ENCODE data around the gene SPATA22.
"Not testable (repeated sequence)": the region's sequence is repeated elsewhere in the genome, so short reads cannot be mapped to it uniquely, and the experiment has no call there.

The SPATA22 gene

DNA sequence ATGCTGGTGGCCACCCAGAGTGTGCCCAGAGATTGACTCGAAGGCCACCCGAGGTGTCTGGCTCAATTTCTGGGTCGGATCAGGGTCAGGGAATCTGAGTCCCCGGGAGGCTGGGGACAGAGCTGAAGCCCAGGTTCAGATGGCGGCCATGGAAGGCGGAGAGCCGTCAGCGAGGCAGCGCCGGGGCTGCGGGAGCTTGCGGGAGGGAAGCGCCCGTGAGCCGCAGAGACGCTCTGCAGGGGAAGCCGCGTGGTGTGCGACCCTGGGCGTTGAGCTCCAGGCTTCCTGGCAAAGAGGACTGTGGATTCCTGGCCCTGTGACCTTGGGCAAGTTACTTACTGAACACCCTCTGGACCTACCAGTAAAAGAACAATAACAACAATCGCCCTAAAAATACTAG lies 518 bp upstream of the SPATA22 start:
- DNase-seq = no peak

DNA sequence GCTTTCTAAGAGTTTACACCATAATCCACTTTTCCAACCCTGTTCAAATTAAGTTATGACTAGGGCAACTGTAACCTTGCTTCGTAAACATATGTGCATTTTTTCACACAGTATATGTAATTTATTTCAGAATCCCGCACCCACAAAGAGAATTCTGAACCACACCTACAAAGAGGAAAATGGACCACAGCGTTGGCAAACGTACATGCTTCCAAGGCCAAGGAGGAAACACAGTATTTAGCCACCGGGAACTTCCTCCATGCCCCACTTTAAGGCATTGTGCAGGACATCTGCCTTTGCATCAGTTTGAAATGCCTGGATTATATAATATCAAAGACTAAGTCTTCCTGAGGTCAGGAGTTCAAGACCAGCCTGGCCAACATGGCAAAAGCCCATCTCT lies 2.1 kb downstream of the SPATA22 start:
- no peak for DNase-seq

DNA sequence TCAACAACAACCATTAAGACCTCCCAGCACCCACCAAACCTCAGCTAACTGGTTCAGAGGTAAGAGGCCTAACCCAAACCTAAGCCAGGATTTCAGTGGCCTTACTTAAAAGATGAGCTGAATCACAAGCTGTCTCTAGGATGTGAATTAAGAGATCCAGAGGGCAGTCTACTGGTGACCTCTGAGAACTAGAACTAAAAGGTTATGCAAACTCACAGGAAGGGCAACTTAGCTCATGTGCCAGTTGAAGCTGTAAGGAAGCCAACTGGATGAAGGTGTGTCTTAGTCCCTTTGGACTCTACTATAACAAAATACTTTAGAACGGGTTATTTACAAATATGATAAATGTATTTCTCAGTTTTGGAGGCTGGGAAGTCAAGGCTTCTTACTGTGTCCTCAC lies 5.3 kb downstream of the SPATA22 start:
- DNase-seq = not testable (repeated sequence)

DNA sequence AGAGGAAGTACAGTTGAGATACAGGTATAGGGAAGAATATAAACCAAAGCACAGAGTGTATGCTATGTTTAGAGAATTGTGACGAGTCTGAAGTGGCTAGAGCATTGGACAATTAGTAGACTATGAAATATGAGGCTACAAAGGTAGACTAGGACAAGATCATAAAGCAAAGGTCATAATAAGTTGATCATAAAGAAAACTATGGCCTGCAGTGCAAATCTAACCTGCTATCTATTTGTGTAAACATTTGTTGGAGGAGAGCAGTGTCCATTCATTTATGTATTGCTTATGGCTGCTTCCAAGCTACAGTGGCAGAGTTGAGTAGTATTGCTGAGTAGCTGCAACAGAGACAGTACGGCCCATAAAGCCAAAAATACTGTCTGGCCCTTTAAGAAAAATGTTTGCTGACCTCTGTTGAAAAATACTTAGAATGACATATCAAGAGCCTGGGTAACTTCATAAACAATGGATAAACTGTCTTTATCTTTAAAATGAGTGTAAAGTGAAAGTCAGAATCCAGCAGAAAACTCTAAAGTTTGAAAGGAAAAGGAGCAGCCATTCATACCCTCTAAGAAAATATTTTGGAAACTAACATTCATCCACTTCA lies 23.5 kb downstream of the SPATA22 start:
- no peak for DNase-seq

DNA sequence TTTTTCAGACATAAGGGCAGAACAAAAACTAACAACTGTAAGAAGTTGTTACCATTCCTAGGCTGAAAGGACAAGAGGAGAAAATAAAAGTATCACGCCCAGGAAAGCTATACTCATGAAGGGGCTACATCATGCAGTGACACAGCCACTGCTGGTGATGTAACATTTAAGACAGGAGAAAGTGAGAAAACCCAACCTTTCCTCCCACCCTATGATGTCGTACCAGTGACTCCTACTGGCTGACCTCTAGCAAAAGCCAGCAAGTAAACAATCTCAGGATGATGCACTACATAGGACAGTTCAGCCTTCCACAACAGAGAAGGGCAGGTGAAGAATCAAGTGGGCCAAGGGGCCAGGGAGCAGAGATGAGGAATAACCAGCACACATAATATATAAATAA lies 24.0 kb downstream of the SPATA22 start:
- DNase-seq = no peak

DNA sequence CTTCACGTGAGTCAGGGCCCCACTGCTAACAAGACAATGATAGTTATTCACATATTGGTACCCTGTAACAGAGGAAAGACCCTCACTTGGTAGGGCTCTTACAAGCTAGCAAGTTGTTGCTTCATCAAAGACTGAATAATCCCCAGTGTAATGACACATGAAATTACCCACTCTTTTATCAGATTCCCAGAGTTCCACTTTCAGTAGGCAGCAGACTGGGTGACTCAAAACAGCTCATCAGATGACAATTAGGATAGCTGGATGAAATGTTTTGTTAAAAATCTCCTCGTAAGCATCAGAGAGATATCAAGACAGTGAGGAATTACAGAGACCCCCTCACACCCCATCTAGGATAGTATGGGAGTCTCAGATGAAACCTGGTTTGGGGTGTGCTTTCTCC lies 31.2 kb downstream of the SPATA22 start:
- no peak for DNase-seq

DNA sequence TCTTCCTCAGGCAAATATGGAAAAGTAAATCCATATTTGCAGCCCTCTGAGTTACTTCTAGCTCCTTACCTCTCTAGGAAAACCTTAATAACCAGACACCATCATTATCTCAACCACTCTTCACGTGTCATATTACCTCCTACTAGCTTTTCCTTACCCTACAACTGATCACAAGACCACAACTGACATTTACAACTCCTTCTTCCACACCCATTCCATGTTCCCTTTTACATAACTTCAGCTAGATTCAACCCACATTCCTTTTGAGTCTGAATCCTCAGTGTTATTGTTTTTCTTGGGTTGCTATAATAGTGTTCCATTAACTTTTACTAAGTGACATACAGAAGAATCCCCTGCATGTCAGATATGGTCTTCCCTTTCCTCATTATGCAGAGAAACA lies 33.3 kb downstream of the SPATA22 start:
- DNase-seq = no peak

DNA sequence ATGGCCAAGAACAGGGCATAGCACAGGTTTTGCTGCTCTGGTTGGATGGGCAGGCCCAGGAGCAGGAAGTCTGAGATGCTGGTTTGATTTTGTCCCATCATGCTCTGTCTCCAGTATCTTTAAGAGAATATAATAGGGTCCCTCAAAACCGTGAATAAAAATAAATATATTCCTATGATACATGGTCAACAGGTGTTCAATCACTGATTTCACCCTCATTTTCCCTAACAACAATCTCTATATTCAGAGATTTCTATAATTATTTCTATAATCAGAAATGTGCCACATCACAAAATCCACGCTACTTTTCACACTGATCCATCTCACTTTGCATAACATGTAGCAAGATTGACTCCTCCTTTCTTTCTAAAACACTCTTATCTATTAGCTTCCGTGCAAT lies 37.9 kb downstream of the SPATA22 start, which contains the start of gene OR1E2:
OR1E2 (minus strand) TSS at position 101 of the 400 bp plus-strand sequence; CDS start at position 101, 0 bp downstream.
- no peak for DNase-seq

DNA sequence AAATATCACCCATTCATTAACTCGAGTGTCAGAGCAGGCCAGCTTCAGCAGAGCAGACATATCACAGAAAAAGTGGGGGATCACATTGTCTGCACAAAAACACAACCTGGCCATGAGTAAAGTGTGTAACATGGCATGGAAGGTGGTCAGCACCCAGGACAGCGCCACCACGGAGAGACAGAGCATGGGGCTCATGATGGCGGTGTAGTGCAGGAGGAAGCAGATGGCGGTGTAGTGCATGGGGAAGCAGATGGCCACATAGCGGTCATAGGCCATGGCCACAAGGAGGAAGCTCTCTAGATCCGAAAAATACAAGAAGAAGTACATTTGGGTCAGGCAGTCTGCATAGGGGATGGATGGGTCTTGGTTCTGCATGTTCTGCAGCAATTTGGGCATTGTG lies 38.4 kb downstream of the SPATA22 start:
- not testable (repeated sequence) for DNase-seq

DNA sequence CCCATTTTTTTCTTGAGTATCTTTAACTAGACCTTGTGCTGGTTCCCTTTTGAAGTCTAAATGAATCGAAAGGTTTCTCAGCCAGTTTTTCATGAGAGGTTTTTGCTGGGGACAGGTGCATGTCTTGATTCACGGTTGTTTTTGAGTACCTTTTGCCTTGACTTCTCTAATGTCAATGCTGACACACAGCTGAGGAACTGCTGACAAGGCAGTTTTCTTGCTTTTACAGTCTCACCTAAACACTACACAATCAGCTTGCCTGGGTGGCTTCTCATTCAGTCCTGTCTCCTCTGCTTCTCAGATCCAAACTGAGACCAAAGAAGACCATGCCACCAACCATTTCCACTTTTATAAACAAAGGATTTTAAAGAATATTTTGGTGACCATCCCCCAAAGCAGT lies 53.4 kb downstream of the SPATA22 start:
- DNase-seq = no peak

DNA sequence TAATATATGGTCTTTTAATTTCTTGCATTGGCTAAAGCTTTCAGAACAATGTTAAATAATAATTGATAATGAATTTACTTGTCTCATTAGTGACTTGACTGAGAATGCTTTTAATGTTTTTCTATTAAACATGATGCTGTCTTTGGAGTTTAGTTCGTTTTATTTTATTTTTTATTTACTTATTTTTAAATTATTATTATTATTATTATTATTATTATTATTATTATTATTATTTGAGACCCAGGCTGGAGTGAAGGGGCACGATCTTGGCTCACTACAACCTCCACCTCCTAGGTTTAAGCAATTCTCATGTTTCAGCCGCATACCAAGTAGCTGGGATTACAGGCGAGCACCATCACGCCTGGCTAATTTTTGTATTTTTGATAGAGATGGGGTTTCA lies 56.0 kb downstream of the SPATA22 start:
- no peak for DNase-seq

DNA sequence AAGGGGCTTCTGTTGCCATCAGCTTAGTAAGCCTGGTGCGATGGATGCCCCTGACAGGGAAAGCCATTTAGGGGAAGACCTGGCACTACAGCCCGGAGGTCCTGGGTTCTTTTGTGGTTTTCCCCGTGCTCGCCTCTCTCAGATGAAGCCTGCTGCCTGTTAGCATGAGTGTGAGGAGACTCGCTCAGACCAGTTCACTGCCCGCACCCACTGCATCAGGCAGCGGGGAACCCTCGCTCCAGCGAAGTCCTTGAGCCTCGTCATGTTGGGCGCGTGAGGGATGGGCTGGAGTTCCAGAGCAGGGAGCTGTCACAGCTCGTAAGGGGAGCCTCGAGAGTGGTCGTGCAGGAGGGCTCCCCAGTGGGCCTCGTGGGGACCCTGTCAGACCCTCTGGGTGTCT lies 59.4 kb downstream of the SPATA22 start:
- DNase-seq = not testable (repeated sequence)

DNA sequence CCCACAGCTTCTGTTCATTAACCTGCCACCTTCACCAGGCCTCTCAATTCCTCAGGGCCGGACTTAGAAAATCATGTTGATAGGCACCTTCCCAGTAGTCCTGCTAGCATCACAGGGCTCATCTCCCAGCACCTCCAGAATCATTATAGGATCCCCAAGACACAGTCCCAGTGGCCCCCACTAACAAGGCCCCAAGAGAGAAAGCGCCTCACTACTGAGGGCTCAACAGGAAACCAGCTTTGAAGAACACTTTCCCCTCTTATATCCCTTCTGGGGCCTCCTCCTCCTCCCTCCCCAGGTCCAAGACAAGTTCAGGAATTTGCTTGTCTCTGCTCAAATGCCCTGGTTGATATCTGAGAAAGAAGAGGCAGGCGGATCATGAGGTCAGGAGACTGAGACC lies 60.5 kb downstream of the SPATA22 start, which contains the start of gene OR3A3:
OR3A3 (plus strand) TSS at position 301 of the 400 bp plus-strand sequence.
- DNase-seq = no peak

DNA sequence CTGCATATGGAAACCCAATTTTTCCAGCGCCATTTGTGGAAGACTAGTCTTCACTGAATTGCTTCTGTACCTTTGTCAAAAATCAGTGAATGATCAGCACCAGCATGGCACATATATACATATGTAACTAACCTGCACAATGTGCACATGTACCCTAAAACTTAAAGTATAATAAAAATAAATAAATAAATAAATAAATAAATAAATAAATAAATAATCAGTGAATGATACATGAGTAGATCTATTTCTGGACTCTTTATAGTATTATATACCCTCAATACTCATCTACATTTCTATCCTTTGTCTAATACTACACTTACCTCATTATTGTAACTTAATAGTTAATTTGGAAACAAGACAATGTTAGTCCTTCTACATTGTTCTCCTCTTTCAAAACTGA lies 67.8 kb downstream of the SPATA22 start:
- DNase-seq = not testable (repeated sequence)

DNA sequence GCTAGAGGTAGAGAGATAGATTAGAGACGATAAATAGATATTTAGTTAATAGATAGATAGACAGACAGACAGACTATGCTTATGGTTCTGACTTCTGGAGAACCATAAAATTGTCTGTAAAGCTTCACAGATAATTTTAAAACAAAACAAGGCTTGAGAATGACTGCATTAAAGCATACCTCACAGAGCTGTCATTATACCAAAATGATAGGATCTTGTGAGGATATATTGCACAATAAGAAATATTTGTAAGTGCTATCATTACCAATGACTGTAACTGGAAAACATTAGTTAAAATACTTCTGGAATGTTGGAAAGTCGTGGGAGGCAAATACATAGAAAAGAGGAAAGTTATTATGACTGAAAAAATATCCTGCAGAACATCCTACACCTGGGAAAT lies 69.8 kb downstream of the SPATA22 start:
- no peak for DNase-seq

DNA sequence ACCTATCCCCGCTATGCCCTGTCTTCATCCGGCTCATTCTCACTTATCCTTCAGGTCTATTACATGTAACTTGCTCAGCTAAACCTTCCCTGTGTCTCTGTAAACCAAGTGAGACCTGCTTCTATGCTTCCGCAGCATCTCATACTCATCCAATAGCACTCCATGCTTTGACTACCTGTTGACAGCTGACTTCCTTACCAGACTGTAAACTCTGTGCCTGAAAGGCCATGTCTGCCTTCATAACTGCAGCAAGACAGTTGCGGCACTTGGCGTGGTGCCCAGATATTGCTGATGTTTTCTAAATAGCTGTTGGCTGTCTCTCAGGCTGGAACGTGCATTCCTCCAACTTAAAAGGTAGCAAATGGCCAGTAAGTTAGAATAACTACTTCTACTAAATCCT lies 71.6 kb downstream of the SPATA22 start:
- no peak for DNase-seq

DNA sequence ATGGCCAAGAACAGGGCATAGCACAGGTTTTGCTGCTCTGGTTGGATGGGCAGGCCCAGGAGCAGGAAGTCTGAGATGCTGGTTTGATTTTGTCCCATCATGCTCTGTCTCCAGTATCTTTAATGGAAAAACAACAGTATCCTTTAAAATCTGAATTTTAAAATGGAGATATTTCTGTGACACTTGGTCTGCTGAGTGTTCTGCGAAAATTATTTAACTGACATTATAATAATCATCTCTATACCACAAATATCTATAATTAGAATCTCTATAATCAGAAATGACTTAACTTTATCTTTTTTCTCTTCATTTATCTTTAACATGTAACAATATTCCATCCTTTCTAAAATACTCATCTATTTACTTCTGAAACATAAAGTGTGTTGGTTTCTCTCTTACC lies 73.3 kb downstream of the SPATA22 start, which contains the start of gene OR1E1:
OR1E1 (minus strand) TSS at position 101 of the 400 bp plus-strand sequence; CDS start at position 101, 0 bp downstream.
- DNase-seq = no peak

DNA sequence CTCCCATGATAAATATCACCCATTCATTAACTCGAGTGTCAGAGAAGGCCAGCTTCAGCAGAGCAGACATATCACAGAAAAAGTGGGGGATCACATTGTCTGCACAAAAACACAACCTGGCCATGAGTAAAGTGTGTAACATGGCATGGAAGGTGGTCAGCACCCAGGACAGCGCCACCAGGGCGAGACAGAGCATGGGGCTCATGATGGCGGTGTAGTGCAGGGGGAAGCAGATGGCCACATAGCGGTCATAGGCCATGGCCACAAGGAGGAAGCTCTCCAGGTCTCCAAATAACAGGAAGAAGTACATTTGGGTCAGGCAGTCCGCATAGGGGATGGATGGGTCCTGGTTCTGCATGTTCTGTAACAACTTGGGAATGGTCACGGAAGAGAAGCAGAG lies 73.8 kb downstream of the SPATA22 start:
- not testable (repeated sequence) for DNase-seq
